ENCODE data around the gene DMD.

Gene DMD

DNA sequence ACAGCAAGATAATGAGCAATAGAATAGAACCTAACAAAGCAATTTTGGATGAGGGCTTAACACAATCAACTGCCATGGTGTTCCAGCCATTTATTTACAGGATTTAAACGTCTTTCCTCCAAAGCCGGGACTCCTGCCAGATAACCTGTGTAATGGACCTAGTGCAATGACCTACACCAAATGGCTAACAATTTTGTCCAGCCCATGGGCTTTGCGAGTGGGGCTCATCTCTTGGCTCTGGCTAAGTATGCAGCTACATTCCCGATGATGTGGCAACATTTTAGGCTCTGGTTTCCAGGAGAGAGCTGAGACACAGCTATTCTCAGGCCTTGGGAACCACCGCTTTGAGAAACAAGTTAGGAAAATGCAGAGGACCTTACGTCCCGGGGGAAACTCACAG, 1317.2 kb downstream of the DMD start:
- Mint-ChIP-seq H3K36me3 (no peaks in the 10 kb centered on the region), H3K4me1 (no peaks in the 10 kb centered on the region), H3K27ac (no peak overlapping the region), H3K27me3 (no peaks in the 10 kb centered on the region), H3K9me3 (no peaks in the 10 kb centered on the region), H3K4me3 (no peak overlapping the region)

DNA sequence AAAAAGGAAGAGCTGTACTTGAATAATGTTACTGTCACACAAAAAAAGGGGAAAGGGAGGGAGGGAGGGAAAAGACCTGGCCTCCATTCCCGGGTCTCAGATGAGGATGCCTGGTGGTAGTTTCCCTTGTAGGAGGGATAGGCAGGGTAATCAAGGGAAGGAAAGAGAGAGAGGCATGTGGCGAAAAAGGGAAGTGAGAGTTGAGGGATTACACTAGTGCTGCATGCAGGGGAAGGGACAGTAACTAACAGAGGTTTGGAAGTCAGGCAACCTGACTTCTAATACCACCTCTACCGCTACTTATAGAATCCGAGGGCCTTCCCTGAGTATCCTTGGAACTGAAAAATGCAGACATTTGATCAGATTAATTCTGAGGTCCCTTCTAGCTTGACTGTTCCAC, 1317.8 kb downstream of the DMD start:
- Mint-ChIP-seq H3K27me3 (no peaks in the 10 kb centered on the region), H3K4me1 (no peaks in the 10 kb centered on the region), H3K27ac (no peak overlapping the region), H3K4me3 (no peak overlapping the region), H3K9me3 (no peaks in the 10 kb centered on the region), H3K36me3 (no peaks in the 10 kb centered on the region)

DNA sequence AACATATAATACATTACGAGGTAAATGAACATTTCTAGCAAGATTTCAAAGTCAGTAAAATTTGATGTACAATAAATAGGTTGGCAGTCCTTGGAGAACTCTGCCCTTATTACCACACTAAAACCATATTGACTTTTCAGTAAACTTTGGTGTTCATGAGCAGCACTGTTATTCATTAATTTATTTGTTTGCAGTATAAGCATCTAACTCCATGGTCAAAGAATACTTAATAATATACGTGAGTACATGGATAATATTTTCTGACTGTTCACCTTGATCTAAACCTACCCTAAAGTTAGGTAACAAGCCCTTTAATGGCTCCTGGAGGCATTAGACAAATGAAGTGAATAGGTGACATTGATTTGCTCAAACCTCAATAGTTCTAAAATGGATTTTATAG, 1322.3 kb downstream of the DMD start:
- H3K9me3 Mint-ChIP-seq, result no peaks in the 10 kb centered on the region
- H3K4me1 Mint-ChIP-seq, result no peaks in the 10 kb centered on the region

DNA sequence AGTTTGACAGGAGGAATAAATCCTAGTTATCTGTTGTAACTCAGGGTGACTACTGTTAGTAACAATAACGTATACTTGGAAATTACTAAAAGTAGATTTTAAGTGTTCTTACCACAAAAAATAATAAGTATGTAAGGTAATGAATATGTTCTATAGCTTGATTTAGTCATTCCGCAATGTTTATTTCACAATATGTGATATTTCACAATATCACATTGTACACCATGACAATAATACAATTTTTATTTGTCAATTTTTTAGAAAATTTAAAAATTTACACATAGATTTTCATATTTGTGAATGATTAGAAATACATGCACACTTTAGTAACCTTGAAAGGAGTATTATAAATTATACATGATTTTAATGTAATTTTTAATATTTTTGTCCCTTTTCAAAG, 1326.8 kb downstream of the DMD start:
- H3K27ac Mint-ChIP-seq, result no peak overlapping the region
- H3K4me1 Mint-ChIP-seq, result no peaks in the 10 kb centered on the region
- H3K4me3 Mint-ChIP-seq, result no peak overlapping the region

More for the DNA sequence above, 1322.3 kb downstream of the DMD start:
- H3K36me3 Mint-ChIP-seq, result no peaks in the 10 kb centered on the region
- H3K27ac Mint-ChIP-seq, result no peak overlapping the region
- H3K4me3 Mint-ChIP-seq, result no peak overlapping the region
- H3K27me3 Mint-ChIP-seq, result no peaks in the 10 kb centered on the region

DNA sequence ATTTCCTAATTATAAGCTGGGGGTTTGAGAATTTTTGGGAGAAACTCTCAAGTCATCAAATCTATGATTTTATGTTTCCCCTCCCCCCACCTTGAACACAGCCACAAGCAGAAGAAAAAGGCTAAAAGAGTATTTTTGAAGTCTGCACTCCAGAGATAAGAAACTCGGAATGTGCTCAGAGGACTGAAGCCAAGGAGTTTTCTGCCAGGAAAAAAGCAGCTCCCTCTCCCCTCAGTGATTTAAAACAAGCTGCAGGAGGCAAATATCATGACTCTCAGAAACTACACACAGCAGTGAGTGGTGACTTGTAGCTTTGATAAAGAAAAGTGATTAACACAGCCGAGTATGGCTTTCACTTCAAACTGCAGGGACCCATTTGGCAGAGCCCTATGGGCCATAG, 1339.3 kb downstream of the DMD start:
- H3K4me3 Mint-ChIP-seq, result no peak overlapping the region
- no peak overlapping the region for H3K27ac Mint-ChIP-seq
- no peaks in the 10 kb centered on the region for H3K9me3 Mint-ChIP-seq
- no peaks in the 10 kb centered on the region for H3K4me1 Mint-ChIP-seq
- no peaks in the 10 kb centered on the region for H3K36me3 Mint-ChIP-seq
- H3K27me3 Mint-ChIP-seq, result no peaks in the 10 kb centered on the region

More for the DNA sequence above, 1326.8 kb downstream of the DMD start:
- no peaks in the 10 kb centered on the region for H3K27me3 Mint-ChIP-seq
- no peaks in the 10 kb centered on the region for H3K36me3 Mint-ChIP-seq
- H3K9me3 Mint-ChIP-seq, result no peaks in the 10 kb centered on the region

DNA sequence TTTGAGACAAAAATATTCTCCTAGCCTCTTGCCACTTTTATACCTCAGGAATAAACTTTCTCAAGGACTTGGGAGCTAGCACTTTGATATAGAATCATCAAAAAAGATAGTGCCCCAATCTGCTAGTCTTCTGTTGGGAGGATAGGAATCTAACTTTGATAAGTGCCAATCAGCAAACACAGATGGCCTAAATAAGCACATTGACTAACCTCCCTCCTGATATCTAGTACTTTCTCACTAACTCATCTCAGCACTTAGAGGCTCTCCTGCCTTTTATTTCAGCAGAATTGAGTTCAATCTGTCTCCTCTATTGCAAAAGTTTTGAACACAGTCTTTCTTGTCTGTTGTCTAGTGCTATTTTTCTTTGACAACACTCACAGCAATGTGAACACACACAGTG, 1341.1 kb downstream of the DMD start:
- no peak overlapping the region for H3K4me3 Mint-ChIP-seq
- H3K27me3 Mint-ChIP-seq, result no peaks in the 10 kb centered on the region
- no peaks in the 10 kb centered on the region for H3K9me3 Mint-ChIP-seq
- no peaks in the 10 kb centered on the region for H3K36me3 Mint-ChIP-seq
- H3K4me1 Mint-ChIP-seq, result no peaks in the 10 kb centered on the region
- no peak overlapping the region for H3K27ac Mint-ChIP-seq

DNA sequence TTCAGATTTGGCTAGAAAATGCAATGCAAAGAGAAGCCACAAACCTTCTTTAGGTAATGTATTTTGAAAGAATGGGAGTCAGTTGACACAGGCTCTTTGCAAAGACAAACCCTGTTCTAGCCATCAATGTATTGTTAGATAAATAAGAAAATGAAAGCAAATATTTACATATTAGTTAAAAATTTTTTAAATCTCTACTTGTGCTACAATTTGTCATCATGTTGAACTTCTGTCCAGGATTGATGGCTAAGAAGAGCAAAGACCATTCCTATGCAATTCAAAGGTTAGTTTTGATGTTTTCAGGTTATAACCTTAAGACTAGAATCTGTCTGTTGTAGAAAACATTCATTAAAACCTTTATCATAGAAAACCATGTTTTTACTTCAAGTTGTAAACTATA, 1350.7 kb downstream of the DMD start:
- no peak overlapping the region for H3K27ac Mint-ChIP-seq

DNA sequence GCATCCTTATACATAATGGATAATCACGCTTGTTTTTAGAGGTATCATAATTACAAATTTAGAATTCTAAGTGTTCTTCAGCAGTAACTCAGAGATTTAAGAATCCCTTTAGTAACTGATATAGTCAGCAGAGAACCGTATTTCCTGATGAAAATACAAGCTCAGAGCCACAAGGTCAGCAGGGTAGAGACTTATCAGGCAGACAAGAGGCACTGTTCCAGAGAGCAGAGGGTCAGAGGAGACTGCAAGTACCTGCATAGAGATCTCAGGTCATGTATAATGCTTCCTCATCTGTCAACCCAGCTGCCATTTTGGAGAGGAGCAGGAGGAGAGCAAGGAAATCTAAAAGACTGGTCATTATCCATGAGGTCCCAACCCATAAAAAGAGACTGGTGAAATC, 1352.4 kb downstream of the DMD start:
- Mint-ChIP-seq H3K9me3 (no peaks in the 10 kb centered on the region), H3K27me3 (no peaks in the 10 kb centered on the region), H3K4me1 (no peaks in the 10 kb centered on the region), H3K36me3 (no peaks in the 10 kb centered on the region), H3K27ac (no peak overlapping the region), H3K4me3 (no peak overlapping the region)

More for the DNA sequence above, 1350.7 kb downstream of the DMD start:
- no peaks in the 10 kb centered on the region for H3K9me3 Mint-ChIP-seq
- H3K36me3 Mint-ChIP-seq, result no peaks in the 10 kb centered on the region
- no peak overlapping the region for H3K4me3 Mint-ChIP-seq
- no peaks in the 10 kb centered on the region for H3K27me3 Mint-ChIP-seq
- H3K4me1 Mint-ChIP-seq, result no peaks in the 10 kb centered on the region

DNA sequence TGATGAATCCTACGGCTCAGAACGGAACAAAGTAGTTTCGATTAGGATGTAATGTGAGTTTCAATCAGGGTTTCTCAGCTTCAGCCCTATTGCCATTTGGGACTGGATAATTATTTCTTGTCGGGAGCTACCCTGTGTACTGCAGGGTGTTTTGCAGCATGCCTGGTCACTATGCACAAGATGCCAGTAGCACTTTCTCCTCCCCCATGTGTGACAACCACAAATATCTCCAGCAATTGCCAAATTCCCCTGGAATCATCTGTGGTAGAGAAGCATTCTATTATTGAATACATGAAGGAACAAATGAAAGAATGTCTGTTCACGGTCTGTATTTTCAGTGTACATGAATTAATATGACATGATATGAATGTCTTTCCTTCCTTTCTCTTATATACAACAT, 1356.6 kb downstream of the DMD start:
- no peak overlapping the region for H3K27ac Mint-ChIP-seq
- no peaks in the 10 kb centered on the region for H3K27me3 Mint-ChIP-seq
- H3K4me1 Mint-ChIP-seq, result no peaks in the 10 kb centered on the region
- H3K36me3 Mint-ChIP-seq, result no peaks in the 10 kb centered on the region
- no peak overlapping the region for H3K4me3 Mint-ChIP-seq
- no peaks in the 10 kb centered on the region for H3K9me3 Mint-ChIP-seq

DNA sequence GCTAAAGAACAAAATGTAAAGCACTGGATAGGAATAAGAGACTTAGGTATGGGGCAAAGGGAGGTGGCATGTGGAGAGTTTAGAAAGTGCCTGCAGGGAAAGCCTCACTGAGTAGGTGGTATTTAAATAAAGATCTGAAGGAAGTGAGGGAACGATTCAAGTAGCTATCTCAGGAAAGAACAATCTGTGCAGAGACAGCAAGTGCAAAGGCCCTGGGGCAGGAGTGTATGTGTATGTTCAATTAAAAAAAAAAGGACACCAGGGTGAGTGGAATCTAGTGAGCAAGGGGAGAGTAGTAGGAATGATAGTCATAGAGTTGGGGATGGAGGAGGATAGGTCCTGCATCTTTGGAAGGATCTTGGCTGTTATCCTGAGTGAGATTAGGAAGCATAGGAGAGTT, 1359.6 kb downstream of the DMD start:
- no peak overlapping the region for H3K27ac Mint-ChIP-seq
- no peaks in the 10 kb centered on the region for H3K27me3 Mint-ChIP-seq
- no peaks in the 10 kb centered on the region for H3K4me1 Mint-ChIP-seq
- H3K36me3 Mint-ChIP-seq, result no peaks in the 10 kb centered on the region
- H3K9me3 Mint-ChIP-seq, result no peaks in the 10 kb centered on the region
- no peak overlapping the region for H3K4me3 Mint-ChIP-seq

DNA sequence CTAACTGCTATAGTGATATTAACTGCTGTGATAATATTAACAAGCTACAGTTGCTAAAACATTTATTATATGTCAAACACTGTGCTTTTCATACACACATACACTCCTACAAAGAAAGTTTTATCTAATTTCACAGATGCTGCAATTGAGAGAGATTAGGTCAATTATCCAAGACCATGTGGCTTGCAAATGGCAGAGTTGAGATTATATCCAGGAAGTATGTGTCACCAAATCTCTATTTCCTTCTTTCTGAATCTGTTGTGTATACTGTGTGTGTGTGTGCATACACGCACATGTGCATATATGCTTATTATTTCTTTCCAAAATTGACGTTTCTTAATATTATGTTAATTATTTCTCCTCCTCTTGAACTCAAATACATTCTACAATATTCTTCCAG, 1363.6 kb downstream of the DMD start:
- no peak overlapping the region for H3K27ac Mint-ChIP-seq
- H3K4me1 Mint-ChIP-seq, result no peaks in the 10 kb centered on the region
- H3K27me3 Mint-ChIP-seq, result no peaks in the 10 kb centered on the region
- H3K9me3 Mint-ChIP-seq, result no peaks in the 10 kb centered on the region
- no peaks in the 10 kb centered on the region for H3K36me3 Mint-ChIP-seq
- no peak overlapping the region for H3K4me3 Mint-ChIP-seq

DNA sequence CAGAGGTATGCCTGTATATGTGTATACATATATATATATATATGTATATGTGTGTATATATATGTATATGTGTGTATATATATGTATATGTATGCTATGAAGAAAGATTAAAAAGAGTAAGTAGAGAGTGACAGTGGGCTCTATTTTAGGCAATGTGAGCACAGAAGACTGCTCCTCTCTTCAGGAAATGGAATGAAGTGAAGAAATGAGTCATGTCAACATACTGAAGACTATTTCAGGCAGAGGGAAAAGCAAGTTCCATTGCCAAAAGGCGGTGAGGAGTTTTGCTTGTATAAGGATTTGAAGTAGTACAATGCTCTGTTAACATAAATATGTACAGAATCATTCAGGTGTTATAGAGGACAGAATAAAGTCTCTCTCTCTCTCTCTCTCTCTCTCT, 1366.3 kb downstream of the DMD start:
- no peaks in the 10 kb centered on the region for H3K27me3 Mint-ChIP-seq
- H3K4me3 Mint-ChIP-seq, result no peak overlapping the region
- no peak overlapping the region for H3K27ac Mint-ChIP-seq
- no peaks in the 10 kb centered on the region for H3K9me3 Mint-ChIP-seq
- no peaks in the 10 kb centered on the region for H3K36me3 Mint-ChIP-seq
- H3K4me1 Mint-ChIP-seq, result no peaks in the 10 kb centered on the region

DNA sequence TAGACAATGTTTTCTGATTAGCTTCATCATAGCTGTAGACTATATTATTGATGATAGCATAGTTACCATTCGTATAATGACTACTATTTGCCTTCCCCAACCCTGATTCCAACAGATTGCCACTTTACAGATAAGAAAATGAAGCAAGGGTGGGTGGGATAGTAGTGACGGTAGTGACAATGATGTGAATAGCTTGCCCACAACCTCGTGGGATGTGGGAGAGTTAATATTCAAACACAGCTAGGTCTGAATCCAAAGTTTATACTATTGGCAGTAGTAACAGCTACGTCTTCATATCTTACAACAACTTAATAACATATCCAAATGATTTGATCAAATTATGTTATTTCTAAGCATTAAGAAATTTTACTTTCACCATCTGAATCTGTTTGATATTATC, 1372.7 kb downstream of the DMD start:
- Mint-ChIP-seq H3K4me1 (no peaks in the 10 kb centered on the region), H3K9me3 (no peaks in the 10 kb centered on the region), H3K27ac (no peak overlapping the region), H3K4me3 (no peak overlapping the region), H3K36me3 (no peaks in the 10 kb centered on the region), H3K27me3 (no peaks in the 10 kb centered on the region)

DNA sequence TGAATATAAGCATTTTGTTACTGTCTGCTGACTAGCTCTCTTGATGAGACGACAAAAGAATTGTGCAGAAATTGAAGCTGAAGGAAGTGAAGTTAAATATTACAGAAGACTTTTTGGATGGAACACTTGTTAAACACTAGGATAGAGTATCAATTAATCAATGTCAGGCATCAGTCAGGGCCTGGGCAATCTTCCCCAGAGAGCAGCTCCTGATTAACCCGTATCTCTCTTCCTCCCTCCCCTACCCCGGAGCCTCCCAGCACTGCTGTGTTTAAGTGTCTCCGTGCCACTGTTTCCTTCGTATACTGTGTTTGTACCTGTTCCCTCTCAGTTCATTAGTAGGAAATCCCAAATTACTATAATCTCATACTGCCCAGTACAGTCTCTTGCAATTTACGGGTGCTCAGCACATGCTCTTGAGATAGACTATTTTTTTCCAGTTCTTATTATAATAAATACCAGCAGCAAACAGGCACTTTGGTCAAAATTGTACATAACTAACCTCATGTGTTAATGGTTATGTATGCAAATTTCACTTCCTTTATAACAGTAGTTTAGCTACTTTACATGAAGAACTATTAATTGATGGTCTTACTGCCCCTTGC, 1373.8 kb downstream of the DMD start:
- Mint-ChIP-seq H3K27ac (no peak overlapping the region), H3K9me3 (no peaks in the 10 kb centered on the region), H3K4me3 (no peak overlapping the region), H3K4me1 (no peaks in the 10 kb centered on the region), H3K27me3 (no peaks in the 10 kb centered on the region), H3K36me3 (no peaks in the 10 kb centered on the region)

DNA sequence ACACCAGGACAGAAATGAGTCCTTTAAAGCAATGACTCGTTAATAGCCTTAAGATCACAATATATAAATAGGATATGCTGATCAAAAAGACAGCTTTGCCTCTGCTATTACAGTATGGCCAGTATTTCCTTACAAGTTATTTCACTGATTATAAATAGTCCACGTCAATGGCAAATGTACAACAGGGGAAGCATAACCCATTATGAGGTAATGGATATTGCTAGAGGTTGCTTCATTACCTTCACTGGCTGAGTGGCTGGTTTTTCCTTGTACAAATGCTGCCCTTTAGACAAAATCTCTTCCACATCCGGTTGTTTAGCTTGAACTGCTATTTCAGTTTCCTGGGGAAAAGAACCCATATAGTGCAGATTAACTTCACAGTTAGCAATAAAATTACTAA, 1374.9 kb downstream of the DMD start:
- Mint-ChIP-seq H3K4me3 (no peak overlapping the region), H3K36me3 (no peaks in the 10 kb centered on the region), H3K27me3 (no peaks in the 10 kb centered on the region), H3K4me1 (no peaks in the 10 kb centered on the region), H3K9me3 (no peaks in the 10 kb centered on the region), H3K27ac (no peak overlapping the region)

DNA sequence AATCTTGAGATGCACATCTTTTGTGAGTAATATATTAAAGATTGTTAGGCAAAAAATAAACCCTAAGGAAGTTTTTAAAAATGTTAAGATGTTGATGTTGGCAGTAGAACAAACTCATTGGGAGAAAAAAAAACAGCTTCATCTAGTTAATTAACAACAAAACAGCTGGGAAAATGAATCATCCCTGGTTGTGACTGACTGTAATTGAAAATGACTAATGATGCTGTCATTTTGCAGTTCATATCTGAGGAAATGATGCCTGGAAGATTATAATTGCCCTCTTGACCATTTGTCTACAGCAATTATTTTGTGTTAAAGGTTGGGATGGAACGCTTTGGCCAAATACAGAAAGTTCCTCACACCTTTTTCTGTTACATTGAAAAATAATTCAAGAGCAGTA, 1379.1 kb downstream of the DMD start:
- Mint-ChIP-seq H3K27ac (no peak overlapping the region), H3K36me3 (no peaks in the 10 kb centered on the region), H3K4me1 (no peaks in the 10 kb centered on the region), H3K27me3 (no peaks in the 10 kb centered on the region), H3K9me3 (no peaks in the 10 kb centered on the region), H3K4me3 (no peak overlapping the region)

DNA sequence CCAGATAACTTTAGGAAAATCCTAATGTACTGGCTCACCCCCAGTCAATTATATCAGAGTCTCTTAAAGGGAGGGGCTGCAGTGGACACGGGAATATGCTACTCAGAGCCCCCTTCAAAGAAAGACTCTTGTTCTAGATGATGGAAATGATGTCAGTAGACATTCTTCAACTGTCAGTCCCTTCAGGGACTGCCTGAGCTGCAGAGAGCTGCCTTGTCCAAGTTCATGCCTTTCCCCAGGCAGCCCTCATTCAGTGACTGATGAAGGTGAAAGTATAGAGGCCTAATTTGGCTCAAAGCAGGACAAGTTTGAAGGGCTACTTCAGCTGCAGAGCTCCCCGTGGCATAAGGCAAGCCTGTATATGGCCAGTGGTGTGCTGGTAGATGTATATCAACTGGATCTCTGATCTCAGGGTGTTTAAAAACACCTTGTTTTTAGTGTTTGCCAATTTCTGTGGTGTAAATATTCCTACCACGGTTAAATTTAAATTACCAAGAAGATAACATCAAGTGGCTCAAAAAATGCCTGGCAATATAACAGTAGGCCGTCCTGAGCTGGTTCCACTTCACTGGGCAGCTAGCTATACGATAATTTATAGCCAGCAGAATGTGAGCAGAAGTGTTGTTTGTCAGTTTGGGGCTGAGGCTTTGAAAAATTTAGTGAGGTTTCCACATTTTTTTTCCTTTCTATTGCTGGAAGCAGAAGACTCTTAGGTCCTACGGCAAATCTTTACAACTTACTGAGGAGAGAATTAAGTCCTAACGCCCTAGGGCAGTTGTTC, 1390.7 kb downstream of the DMD start:
- H3K9me3 Mint-ChIP-seq, result no peaks in the 10 kb centered on the region
- H3K27me3 Mint-ChIP-seq, result no peaks in the 10 kb centered on the region
- H3K4me3 Mint-ChIP-seq, result no peak overlapping the region
- H3K4me1 Mint-ChIP-seq, result no peaks in the 10 kb centered on the region
- no peaks in the 10 kb centered on the region for H3K36me3 Mint-ChIP-seq
- no peak overlapping the region for H3K27ac Mint-ChIP-seq

Measured in activated naive CD4-positive, alpha-beta T cell treated with anti-CD3 and anti-CD28 coated beads, Interleukin-2, amount 50 U/mL, for 24 hours (primary cell).